ENCODE measurements around the gene YIF1B.

YIF1B gene

DNA sequence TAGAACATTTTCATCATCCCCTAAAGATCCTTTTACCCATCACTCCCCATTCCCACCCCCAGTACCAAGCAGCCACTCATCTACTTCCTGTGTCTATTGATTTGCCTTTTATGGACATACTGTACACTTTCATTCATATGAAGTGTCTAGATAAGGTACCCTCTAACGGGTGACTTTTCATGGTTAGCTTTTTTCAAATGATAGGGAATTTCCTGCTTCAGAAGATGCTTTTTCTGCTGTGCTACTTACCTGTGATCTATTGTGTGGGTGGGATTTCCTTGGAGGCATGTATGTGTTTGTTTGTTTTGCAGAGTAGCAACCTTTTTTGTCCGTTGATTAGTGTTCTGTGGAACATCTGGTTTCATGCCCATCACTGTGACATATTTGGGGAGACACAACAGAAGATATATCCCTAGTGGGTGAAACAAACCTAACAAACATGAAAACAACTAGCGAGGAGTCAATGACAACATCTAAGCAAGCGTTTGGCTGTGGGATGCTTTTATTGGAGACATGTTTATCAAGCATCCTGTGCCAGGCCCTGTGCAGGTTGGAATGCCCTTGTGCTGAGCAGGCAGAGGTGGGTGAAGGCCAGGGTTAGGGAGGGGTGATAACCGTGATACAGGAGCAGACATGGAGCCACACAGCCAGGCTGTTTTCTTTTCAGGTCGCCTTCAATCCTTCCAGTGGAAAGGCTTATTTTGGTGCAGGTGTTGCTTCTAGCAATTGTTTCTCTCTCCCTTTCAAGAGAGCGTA, 33.8 kb downstream of the YIF1B start:
- no peak for DNase-seq (ENCODE audit: insufficient read length, low spot score)
- no peak for FAIRE-seq

DNA sequence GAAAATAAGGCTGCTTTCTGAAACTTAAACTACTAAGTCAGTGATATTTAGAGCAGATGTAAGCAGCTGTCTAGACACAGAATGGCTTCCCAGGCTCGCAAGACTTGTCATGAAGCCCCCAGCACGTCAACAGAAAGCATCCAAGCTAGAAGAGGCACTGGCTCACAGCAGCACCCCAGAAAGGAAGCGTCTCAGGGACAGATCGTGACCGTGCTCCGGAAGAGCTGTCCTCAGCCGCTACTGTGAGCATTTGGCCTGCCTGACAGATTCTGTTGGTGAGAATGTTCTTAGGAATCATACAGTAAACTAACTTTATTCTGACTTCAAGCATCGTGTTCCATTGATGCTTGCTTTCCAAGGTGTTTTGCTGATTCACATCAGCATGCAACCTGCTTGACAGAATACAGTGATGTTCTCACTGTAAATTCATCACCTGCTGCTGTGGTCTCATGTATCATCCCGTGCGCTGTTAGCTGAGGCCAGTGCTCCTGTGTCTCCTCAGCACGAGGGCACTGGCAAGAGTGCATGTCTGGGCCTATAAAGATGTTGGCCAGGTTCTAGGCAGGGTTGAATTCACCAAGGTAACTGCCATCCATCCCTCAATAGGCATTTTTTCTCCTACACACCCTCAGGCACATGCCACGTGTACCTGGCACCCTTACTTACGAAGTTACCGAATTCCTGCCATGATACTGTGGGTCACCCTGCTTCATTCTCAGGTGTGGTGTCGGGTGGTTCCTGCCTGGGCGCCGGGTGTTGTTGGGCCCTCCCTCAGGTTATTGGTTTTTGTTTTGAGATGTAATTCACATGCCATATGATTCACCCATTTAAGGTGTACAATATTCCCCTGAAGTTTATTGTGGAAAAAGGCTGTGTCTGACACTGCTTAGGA, 35.5 kb downstream of the YIF1B start:
- no peak for FAIRE-seq

More for the DNA sequence above, 33.8 kb downstream of the YIF1B start:
- no peak for TF ChIP-seq POLR2A (IDR thresholded peaks at IDR 0.05; ENCODE audit: low read depth, low read length)

GRCh38 chr19:38278751-38279150, 37.0 kb downstream of the YIF1B start:
- FAIRE-seq, result no peak
- no peak for DNase-seq (ENCODE audit: insufficient read length, low spot score)
- no peak for TF ChIP-seq POLR2A (IDR thresholded peaks at IDR 0.05; ENCODE audit: low read depth, low read length)

More for the DNA sequence above, 35.5 kb downstream of the YIF1B start:
- DNase-seq (ENCODE audit: insufficient read length, low spot score), result no peak
- TF ChIP-seq POLR2A (IDR thresholded peaks at IDR 0.05; ENCODE audit: low read depth, low read length), result no peak

GRCh38 chr19:38277969-38278680, 37.6 kb downstream of the YIF1B start:
- FAIRE-seq (no peak), DNase-seq (ENCODE audit: insufficient read length, low spot score) (no peak)
- TF ChIP-seq POLR2A (IDR thresholded peaks at IDR 0.05; ENCODE audit: low read depth, low read length), result no peak

GRCh38 chr19:38277549-38277948, 38.2 kb downstream of the YIF1B start:
- no peak for TF ChIP-seq POLR2A (IDR thresholded peaks at IDR 0.05; ENCODE audit: low read depth, low read length)
- FAIRE-seq (no peak), DNase-seq (ENCODE audit: insufficient read length, low spot score) (no peak)

DNA sequence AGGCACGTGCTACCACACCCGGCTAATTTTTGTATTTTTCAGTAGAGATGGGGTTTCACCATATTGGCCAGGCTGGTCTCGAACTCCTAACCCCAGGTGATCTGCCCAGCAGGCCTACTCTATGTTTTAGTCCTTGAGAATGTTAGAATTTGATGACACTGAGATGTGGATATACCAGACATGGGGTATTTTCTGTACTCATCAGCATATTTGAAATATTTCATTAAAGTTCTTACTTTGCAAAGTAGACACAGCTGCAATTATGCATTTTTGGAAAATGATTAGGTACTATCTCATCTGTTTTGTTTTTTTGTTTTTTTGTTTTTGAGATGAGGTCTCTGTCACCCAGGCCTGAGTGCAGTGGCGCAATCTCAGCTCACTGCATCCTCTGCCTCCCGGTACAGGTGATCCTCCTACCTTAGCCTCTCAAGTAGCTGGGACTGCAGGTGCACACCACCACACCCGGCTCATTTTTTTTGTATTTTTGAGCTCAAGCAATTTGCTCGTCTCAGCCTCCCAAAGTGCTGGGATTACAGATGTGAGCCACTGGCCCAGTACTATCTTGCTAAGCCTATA, 38.7 kb downstream of the YIF1B start:
- FAIRE-seq (no peak), DNase-seq (ENCODE audit: insufficient read length, low spot score) (no peak)
- TF ChIP-seq POLR2A (IDR thresholded peaks at IDR 0.05; ENCODE audit: low read depth, low read length), result no peak

GRCh38 chr19:38274739-38275138, 41.0 kb downstream of the YIF1B start:
- DNase-seq (ENCODE audit: insufficient read length, low spot score) (no peak), FAIRE-seq (no peak)
- TF ChIP-seq POLR2A (IDR thresholded peaks at IDR 0.05; ENCODE audit: low read depth, low read length), result no peak

GRCh38 chr19:38273499-38273898, 42.2 kb downstream of the YIF1B start:
- no peak for TF ChIP-seq POLR2A (IDR thresholded peaks at IDR 0.05; ENCODE audit: low read depth, low read length)
- DNase-seq (ENCODE audit: insufficient read length, low spot score), result no peak
- FAIRE-seq, result no peak

DNA sequence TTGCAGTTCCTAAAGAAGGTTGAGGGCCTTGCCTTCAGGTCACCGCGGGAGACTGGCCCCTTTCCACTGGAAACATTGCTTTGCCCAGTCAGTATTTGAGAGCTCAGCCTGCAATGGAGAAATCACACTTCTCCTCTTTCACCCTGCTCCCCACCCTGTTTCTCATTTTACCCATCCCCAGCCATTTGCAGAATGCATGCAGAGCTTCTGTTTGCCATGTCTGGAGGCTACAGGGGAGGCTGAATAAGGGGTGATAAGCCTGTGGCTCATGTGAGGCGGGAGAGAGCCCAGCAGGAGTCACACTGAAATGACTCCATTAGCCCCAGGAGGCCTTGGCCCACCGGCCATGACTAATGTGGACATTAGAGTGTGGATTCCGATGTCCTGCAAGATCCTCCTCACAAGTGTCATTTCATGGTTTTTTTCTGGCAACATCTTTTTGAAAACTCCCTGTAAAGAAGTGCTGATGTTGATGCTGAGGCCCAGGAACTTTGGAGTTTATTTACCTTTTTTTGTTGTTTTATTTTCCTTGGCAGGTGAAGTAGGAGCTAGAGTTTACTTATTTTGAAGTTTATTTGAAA, 45.1 kb downstream of the YIF1B start:
- FAIRE-seq (peak; percentile 93), DNase-seq (ENCODE audit: insufficient read length, low spot score) (peak; percentile 96)
- TF ChIP-seq POLR2A (IDR thresholded peaks at IDR 0.05; ENCODE audit: low read depth, low read length), result no peak

GRCh38 chr19:38268539-38268938, 47.2 kb downstream of the YIF1B start:
- TF ChIP-seq POLR2A (IDR thresholded peaks at IDR 0.05; ENCODE audit: low read depth, low read length), result no peak
- FAIRE-seq (no peak), DNase-seq (ENCODE audit: insufficient read length, low spot score) (no peak)

- DNase-seq (ENCODE audit: insufficient read length, low spot score), result no peak
- TF ChIP-seq POLR2A (IDR thresholded peaks at IDR 0.05; ENCODE audit: low read depth, low read length), result no peak
- no peak for FAIRE-seq
Observed at GRCh38 chr19:38267761-38268483, 47.8 kb downstream of the YIF1B start.

GRCh38 chr19:38266981-38267597, 48.7 kb downstream of the YIF1B start:
- TF ChIP-seq POLR2A (IDR thresholded peaks at IDR 0.05; ENCODE audit: low read depth, low read length), result no peak
- FAIRE-seq (no peak), DNase-seq (ENCODE audit: insufficient read length, low spot score) (peak; percentile 63)
